ENCODE results near the gene CMSS1.

The CMSS1 gene

DNA sequence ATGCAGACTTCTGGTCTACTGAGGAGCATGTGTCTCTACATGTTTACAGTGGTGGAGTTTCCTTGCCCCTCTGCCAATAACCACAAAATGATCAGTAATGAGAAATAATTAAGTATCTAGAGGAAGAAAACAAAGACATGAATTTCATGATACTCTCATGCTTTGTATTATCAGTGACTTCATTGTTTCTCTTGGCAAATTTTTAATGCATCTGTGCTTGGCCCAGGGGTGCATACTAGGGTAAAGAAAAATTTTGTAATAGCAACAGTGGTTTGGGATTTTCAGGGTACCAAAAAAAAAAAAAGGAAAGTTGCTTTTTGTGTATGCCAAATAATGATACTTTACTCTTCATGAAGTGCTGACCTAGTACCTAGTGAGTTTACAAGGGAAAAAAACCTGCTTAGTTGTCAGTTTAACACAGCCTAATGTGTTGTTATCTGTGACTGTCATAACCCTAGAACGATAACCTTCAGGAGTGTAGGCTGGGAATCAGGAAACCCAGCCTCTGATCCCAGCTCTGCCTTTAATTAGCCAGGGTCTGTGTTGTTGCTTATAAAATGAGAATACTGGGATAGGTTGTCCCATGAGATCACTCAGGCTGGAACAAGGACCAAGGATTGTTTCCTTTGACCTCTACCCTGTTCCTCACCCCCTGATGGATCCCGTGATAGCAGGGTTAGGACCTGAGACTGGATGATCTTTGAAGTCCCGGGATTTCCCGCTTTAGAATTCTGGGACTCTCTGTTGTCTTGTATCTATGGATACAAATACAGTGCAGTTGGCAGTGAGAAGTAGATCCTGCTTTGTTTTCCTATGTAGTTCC, 117.5 kb downstream of the CMSS1 start:
- DNase-seq (ENCODE audit: low read depth): no peak

GRCh38 chr3:99938270-99938911, 120.7 kb downstream of the CMSS1 start:
- DNase-seq (ENCODE audit: low read depth): no peak

GRCh38 chr3:99939876-99940275, 122.2 kb downstream of the CMSS1 start:
- no peak for DNase-seq (ENCODE audit: low read depth)

GRCh38 chr3:99940350-99940749, 122.7 kb downstream of the CMSS1 start:
- DNase-seq (ENCODE audit: low read depth): no peak

DNA sequence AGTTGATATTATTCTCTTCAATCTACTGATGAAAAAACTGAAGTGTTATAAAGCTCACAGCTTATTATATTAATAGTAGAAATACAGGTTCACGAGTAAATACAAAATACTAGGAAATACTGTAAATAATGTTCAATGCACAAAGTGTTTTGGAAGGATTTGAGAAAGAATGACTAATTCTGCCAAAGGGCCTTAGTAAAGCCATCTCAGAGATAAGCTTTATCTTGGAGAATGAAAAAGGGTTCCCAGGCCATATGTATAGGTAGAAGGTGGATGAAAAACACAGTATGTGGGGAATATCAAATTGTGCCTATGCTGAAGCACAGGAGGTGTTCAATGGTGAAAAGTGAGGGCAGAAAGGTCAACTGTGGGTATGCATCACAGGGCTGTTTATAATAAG, 123.5 kb downstream of the CMSS1 start:
- DNase-seq (ENCODE audit: low read depth): no peak

GRCh38 chr3:99943931-99944761, 126.5 kb downstream of the CMSS1 start:
- DNase-seq (ENCODE audit: low read depth): no peak

DNA sequence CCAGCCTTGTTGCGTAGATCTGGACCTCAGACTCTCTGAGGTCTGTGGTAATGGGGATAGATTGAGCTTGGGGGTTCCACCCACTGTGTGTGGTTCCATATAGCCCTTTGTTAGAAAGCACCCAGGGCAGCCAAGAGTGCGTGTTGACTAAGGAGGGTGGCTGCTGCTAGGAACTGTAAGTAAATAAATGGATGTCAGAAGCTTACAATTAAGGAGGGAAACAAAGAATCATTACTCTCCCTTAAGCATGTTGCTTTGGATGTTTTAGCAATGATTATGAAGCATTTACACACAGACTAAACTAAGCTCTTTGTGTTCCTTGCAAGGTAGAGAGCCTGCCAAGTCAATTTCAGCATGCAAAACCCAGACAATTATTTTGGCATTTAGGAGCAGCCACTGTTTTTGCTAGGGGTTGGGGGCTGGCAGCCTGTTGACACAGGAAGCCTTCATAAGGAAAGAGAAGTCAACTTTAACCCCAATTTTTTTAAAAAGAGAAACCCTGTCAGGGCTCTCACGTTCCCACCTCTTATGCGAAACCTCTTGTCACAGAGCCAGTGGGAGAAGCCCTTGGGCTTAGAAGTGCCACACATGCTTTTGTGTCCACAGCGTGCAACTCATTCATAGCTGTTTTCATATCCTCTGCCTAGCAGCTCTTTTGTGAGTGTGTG, 127.8 kb downstream of the CMSS1 start:
- DNase-seq (ENCODE audit: low read depth): no peak

- DNase-seq (ENCODE audit: low read depth): no peak
Measured at GRCh38 chr3:99947356-99947755, 129.7 kb downstream of the CMSS1 start.

DNA sequence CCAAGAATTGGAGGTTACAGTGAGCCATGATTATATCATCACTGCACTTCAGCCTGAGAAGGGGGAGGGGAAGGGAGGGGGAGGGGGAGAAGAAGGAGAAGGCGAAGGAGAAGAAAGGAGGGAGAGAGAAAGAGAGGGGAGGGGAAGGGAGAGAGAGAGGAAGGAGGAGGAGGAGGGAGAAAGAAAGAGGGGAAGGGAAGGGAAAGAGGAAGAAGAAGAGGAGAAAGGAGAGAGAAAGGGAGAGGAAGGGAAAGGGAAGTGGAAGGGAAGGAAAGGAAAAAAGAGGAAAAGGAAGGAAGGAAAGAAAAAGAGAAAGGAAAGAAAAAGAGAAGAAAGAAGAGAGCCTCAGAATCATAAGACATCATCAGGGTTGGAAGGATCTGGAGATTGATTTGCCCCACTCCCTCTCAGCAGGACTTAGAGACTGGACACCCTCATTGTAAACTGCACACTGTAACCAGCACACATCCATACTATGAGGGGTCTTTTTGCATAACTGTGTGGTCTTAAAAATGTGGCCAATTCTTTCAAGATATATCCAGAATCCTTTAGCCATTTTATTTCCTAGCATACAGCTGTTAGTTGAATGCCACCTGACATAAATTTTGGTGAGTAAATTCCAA, 130.9 kb downstream of the CMSS1 start:
- no peak for DNase-seq (ENCODE audit: low read depth)

DNA sequence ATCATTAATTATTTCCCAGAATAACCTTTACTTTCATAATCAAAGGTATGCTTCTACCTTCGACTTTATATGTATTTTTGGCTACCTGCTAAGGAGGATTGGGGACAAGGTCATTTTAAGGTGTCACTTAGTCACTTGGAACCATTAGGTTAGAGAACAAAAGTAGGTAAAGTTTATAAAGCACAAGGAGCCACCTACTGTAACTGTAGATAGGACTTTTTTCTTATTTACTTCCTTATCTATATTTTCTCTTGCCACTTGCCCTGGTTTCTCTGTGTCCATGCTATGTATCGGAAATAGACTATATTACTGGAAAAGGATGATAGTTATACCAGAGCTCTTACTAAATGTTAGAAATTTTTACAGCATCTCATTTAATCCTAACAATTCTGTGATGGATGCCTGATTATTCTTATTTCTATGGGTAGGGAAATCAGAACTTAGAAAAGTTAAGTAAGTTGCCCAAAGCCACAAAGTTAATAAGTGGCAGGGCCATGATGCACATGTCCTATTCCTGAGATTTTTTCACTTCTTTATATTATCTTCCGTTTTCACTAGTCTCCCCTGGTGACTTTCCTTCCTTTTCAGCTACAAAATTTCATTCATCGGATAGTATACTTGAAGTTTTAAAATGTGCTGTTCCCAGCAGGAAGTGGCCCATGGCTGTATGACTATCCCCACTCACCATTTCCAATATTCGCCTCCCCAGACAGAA, 132.5 kb downstream of the CMSS1 start:
- no peak for DNase-seq (ENCODE audit: low read depth)

GRCh38 chr3:99950921-99951320, 133.3 kb downstream of the CMSS1 start:
- no peak for DNase-seq (ENCODE audit: low read depth)

GRCh38 chr3:99951701-99952100, 134.0 kb downstream of the CMSS1 start:
- DNase-seq (ENCODE audit: low read depth): no peak

DNA sequence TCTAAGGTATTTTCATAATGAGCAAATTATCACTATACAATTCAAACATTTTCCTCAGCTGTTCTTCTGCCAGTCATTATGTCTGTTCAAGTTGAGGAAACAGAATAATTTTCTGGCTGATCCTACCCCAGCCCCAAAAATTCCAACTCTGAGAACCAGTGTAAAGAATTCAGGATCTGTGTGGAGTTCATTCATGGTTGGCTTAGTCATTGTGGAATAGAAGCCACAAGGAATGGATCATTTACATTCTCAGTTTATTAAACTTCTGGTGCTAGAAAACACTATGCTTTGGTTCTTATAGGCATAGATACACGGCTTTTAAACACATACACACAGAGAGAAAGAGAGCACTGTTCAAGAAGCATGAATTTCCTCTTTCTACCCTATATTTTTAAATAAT, 134.6 kb downstream of the CMSS1 start:
- DNase-seq (ENCODE audit: low read depth): no peak

GRCh38 chr3:99953596-99953995, 135.9 kb downstream of the CMSS1 start:
- DNase-seq (ENCODE audit: low read depth): no peak

DNA sequence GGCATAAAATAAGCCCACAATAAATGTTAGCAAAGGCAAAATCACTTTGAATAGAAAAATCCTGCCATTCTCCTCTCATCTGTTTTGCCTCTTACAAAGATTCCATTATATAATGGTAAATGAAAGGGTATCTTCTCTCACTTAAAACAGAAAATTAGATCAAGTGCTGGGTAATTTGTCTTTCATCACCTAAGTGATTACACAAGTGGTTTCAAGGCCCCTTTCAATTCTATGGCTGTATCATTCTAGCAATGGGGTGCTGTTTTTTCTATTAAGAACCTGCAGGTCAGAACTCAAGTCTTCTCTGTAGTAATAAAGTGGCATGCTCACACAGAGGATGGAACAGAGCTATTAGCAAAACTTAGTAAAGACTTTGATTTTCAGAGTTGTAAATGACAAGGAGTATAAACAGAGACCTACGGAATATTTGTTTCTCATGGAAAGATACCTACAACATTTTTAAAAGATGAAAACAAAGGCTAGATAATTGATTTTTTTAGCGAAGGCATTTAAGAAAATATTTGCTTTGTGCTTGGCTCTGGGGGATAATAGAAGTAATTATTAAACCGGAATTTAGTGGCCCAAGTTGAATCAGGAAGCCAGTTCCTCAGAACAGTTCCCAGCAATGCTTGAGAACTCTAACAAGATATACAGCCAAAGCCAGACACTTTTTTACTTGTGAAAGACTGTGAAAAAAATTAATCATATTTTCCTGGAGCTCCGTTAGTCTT, 137.4 kb downstream of the CMSS1 start:
- DNase-seq (ENCODE audit: low read depth): no peak

DNA sequence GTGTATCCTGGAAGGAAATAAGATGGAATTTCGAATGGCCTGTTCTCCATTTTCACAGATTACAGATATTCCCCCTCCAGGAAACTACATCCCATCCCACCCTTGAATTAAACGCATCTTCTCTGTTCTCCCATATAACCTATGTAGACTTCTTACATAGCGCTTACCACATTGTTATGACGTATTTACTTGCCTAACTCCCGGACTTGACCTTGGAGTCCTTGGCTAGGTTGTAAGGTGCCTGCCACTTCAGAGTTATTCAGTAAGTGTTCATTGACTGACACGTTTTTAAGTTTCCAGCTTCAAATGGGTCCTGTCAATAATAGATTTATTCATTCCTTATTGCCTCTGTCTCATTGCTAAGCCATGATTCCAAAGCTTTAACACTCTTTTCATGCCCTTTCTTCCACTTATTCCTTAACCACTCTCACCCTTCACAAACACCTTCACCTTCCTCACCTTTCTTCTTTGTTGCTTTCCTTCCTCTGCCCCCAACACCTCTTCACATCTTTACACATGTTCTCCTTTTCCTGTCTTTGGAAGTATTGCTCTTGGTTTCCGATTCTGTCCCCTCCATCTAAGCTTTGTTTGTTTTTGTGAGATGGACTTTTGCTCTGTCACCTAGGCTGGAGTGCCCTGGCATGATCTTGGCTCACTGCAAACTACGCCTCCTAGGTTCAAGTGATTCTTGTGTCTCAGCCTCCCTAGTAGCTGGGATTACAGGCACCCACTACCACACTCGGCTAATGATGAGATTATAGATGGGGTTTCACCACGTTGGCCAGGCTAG, 138.3 kb downstream of the CMSS1 start:
- no peak for DNase-seq (ENCODE audit: low read depth)

- DNase-seq (ENCODE audit: low read depth): no peak
Measured at GRCh38 chr3:99957151-99957796, 139.6 kb downstream of the CMSS1 start.

GRCh38 chr3:99958222-99958912, 140.7 kb downstream of the CMSS1 start:
- DNase-seq (ENCODE audit: low read depth): no peak
